Measurements from ENCODE around the gene POMGNT2. TPM values are rescaled to one million over a fixed set of nuclear protein-coding genes. Genes with fewer than 3 reads are reported as not detected.

The POMGNT2 gene
- total RNA-seq, 4 donors from 2014 or later: 20.4 to 72.8 (median 52.4) TPM

GRCh38 chr3:43082457-43082856 lies 23.4 kb downstream of the POMGNT2 start:
- no peaks in the 10 kb centered on the region for H3K27me3 ChIP-seq
- no peaks in the 10 kb centered on the region for H3K4me1 ChIP-seq
- ATAC-seq (no peak), DNase-seq (no peak)
- peaks cover 0 to 29% of the 10 kb centered on the region in 2 donors for H3K36me3 ChIP-seq
- in situ Hi-C loops (cut with MboI; ENCODE audit: low sequenced_read_pairs in 4 of 4) (loop anchor here in 2 of 4 donors (10.0 to 25.0 kb wide), 2 partner anchors 118 to 120 kb away; no protein-coding TSS in a partner anchor), intact Hi-C loops (cut with DNase I; ENCODE audit: low total_unique reads) (no loop called here)
- no peak overlapping the region for H3K27ac ChIP-seq
- H3K9me3 ChIP-seq: no peaks in the 10 kb centered on the region
- TF ChIP-seq POLR2A (IDR thresholded peaks at IDR 0.05) (no peak), CTCF (IDR thresholded peaks at IDR 0.05 in 4 of 5, conservative IDR thresholded peaks at IDR 0.05 in 1 of 5) (no peak)
- H3K4me3 ChIP-seq: no peak overlapping the region

GRCh38 chr3:43081796-43082195 lies 24.1 kb downstream of the POMGNT2 start:
- ATAC-seq: no peak
- peaks cover 0 to 29% of the 10 kb centered on the region in 2 donors for H3K36me3 ChIP-seq
- no peak overlapping the region for H3K4me3 ChIP-seq
- H3K4me1 ChIP-seq: no peaks in the 10 kb centered on the region
- in situ Hi-C loops (cut with MboI; ENCODE audit: low sequenced_read_pairs in 4 of 4): loop anchor here in 2 of 4 donors (10.0 to 25.0 kb wide), 2 partner anchors 117 to 119 kb away; no protein-coding TSS in a partner anchor
- no peak for TF ChIP-seq CTCF (IDR thresholded peaks at IDR 0.05 in 4 of 5, conservative IDR thresholded peaks at IDR 0.05 in 1 of 5)
- no peak for TF ChIP-seq POLR2A (IDR thresholded peaks at IDR 0.05)
- H3K9me3 ChIP-seq: no peaks in the 10 kb centered on the region
- no peak for DNase-seq
- no peaks in the 10 kb centered on the region for H3K27me3 ChIP-seq
- H3K27ac ChIP-seq: no peak overlapping the region
- intact Hi-C loops (cut with DNase I; ENCODE audit: low total_unique reads): no loop called here

- Histone ChIP-seq H3K36me3 (peaks cover 0 to 29% of the 10 kb centered on the region in 2 donors), H3K4me1 (no peaks in the 10 kb centered on the region), H3K9me3 (no peaks in the 10 kb centered on the region), H3K27ac (no peak overlapping the region), H3K27me3 (no peaks in the 10 kb centered on the region), H3K4me3 (no peak overlapping the region)
- DNase-seq: no peak
- in situ Hi-C loops (cut with MboI; ENCODE audit: low sequenced_read_pairs in 4 of 4): loop anchor here in 2 of 4 donors (10.0 to 25.0 kb wide), 2 partner anchors 116 to 119 kb away; no protein-coding TSS in a partner anchor
- no peak for ATAC-seq
- intact Hi-C loops (cut with DNase I; ENCODE audit: low total_unique reads): no loop called here
- no peak for TF ChIP-seq CTCF (IDR thresholded peaks at IDR 0.05 in 4 of 5, conservative IDR thresholded peaks at IDR 0.05 in 1 of 5)
- TF ChIP-seq POLR2A (IDR thresholded peaks at IDR 0.05): no peak
Measured at GRCh38 chr3:43080726-43081568, 24.9 kb downstream of the POMGNT2 start.

GRCh38 chr3:43079536-43080332 lies 26.1 kb downstream of the POMGNT2 start:
- no peak for ATAC-seq
- Histone ChIP-seq H3K27ac (no peak overlapping the region), H3K4me1 (no peaks in the 10 kb centered on the region), H3K9me3 (no peaks in the 10 kb centered on the region), H3K36me3 (peaks cover 0 to 29% of the 10 kb centered on the region in 2 donors), H3K4me3 (no peak overlapping the region), H3K27me3 (no peaks in the 10 kb centered on the region)
- in situ Hi-C loops (cut with MboI; ENCODE audit: low sequenced_read_pairs in 4 of 4) (loop anchor here in 2 of 4 donors (10.0 to 25.0 kb wide), 2 partner anchors 115 to 117 kb away; no protein-coding TSS in a partner anchor), intact Hi-C loops (cut with DNase I; ENCODE audit: low total_unique reads) (no loop called here)
- DNase-seq: no peak
- TF ChIP-seq CTCF (IDR thresholded peaks at IDR 0.05 in 4 of 5, conservative IDR thresholded peaks at IDR 0.05 in 1 of 5) (no peak), POLR2A (IDR thresholded peaks at IDR 0.05) (no peak)

Measured in gastrocnemius medialis (tissue), 4 donors.